Upper lobe of right lung (tissue), 1 donor: ENCODE measurements around the gene CD99. TPM values are rescaled to one million over a fixed set of nuclear protein-coding genes. Genes with fewer than 3 reads are reported as not detected.

ENCODE experiments used
- ATAC-seq: fragments of 200-7000 bp; cut with Tn5 transposase; one replicate; pipeline ENCODE4 v1.9.1; 2020; ENCODE audit warnings: mild to moderate bottlenecking, moderate library complexity
- DNase-seq: peaks from one replicate; pipeline ENCODE4 v3.0.0-alpha.2; 2020
- H3K27ac ChIP-seq: fragments of 200-600 bp; one replicate; pipeline ENCODE4 v1.8.0; 2022
- H3K27me3 ChIP-seq: fragments of 200-600 bp; one replicate; pipeline ENCODE4 v1.8.0; 2022; ENCODE audit warnings: mild to moderate bottlenecking
- H3K36me3 ChIP-seq: fragments of 200-600 bp; one replicate; pipeline ENCODE4 v1.8.0; 2022
- H3K4me1 ChIP-seq: fragments of 200-600 bp; one replicate; pipeline ENCODE4 v1.8.0; 2022
- H3K4me3 ChIP-seq: fragments of 200-600 bp; one replicate; pipeline ENCODE4 v1.8.0; 2022; ENCODE audit warnings: mild to moderate bottlenecking
- H3K9me3 ChIP-seq: fragments of 200-600 bp; one replicate; pipeline ENCODE4 v1.8.0; 2022
- intact Hi-C: fragments of 100-400 bp; cut with DNase I; formaldehyde crosslinking; loops from one replicate; pipeline ENCODE4 v1.11.0; 2022
- total RNA-seq: library from RNA; stranded (reverse); fragmentation: NEBNext Ultra II Directional; extraction: Animal tissue kit (Norgen Biotek cat#: 25700); gene quantifications from one replicate; pipeline ENCODE4 v1.2.1, GENCODE V29; 2021
- TF ChIP-seq, protein P1 (sequence below): fragments of 200-600 bp; IDR thresholded peaks from one replicate; pipeline ENCODE4 v1.8.0; 2022; ENCODE audit warnings: antibody characterized with exemption
- donor health status: DM: no; HTN: yes; CAD: no; lungs with severe emphysema.

Gene CD99
- total RNA-seq, 1 donor from 2014 or later, result 242 TPM

- H3K27ac ChIP-seq, result peak overlapping the region; percentile 69
- H3K4me1 ChIP-seq, result peaks cover 75% of the 10 kb centered on the region
- H3K9me3 ChIP-seq, result no peaks in the 10 kb centered on the region
- no peak overlapping the region for H3K4me3 ChIP-seq
- TF ChIP-seq, protein P1, sequence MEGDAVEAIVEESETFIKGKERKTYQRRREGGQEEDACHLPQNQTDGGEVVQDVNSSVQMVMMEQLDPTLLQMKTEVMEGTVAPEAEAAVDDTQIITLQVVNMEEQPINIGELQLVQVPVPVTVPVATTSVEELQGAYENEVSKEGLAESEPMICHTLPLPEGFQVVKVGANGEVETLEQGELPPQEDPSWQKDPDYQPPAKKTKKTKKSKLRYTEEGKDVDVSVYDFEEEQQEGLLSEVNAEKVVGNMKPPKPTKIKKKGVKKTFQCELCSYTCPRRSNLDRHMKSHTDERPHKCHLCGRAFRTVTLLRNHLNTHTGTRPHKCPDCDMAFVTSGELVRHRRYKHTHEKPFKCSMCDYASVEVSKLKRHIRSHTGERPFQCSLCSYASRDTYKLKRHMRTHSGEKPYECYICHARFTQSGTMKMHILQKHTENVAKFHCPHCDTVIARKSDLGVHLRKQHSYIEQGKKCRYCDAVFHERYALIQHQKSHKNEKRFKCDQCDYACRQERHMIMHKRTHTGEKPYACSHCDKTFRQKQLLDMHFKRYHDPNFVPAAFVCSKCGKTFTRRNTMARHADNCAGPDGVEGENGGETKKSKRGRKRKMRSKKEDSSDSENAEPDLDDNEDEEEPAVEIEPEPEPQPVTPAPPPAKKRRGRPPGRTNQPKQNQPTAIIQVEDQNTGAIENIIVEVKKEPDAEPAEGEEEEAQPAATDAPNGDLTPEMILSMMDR, result peak; percentile 48
- ATAC-seq (peak; percentile 73), DNase-seq (no peak)
- no peaks in the 10 kb centered on the region for H3K36me3 ChIP-seq
- no peaks in the 10 kb centered on the region for H3K27me3 ChIP-seq
- intact Hi-C loops, result no loop called here
Observed at GRCh38 chrX:2703991-2704369, 12.9 kb downstream of the CD99 start.

DNA sequence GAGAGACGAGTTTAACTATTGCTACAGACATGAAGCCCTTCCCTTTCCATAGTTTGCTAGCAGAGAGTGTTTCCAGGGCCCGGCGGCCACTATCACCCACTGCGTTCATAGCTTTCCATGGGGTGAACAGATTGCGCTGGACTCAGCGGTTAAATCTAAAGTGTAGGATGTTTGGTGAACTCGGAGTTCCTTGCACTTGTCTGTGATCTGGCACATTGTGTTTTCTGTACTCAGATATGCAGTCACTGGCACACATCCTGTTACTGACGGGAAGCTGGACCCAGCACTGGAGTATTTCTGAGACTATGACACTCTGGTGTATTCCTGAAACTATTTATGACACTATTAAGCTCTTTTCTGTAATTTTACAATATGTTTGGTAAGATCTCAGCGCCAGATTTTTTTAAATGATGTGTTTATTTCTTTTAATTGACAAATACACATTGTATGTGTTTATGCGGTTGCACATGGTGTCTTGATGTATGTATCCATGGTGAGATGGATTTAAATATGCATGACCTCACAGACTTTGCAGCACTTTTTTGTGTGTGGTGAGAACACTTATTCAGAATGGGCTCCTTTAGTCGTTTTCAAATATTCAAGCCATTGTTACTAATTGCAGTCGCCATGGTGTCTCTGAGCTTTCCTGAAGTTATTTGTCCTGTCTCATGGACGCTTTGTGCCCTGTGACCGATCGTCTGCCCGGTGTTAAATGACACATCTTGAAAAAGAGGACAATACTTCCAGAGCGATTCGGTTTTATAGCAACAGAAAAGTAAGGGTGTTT, 14.1 kb downstream of the CD99 start:
- ATAC-seq (peak; percentile 36), DNase-seq (no peak)
- TF ChIP-seq, protein P1, result no peak
- H3K4me3 ChIP-seq, result no peak overlapping the region
- no peaks in the 10 kb centered on the region for H3K27me3 ChIP-seq
- intact Hi-C loops, result no loop called here
- peak overlapping the region; percentile 69 for H3K27ac ChIP-seq
- no peaks in the 10 kb centered on the region for H3K36me3 ChIP-seq
- no peaks in the 10 kb centered on the region for H3K9me3 ChIP-seq
- H3K4me1 ChIP-seq, result peaks cover 78% of the 10 kb centered on the region

GRCh38 chrX:2707334-2707760, 16.3 kb downstream of the CD99 start:
- Histone ChIP-seq H3K4me3 (no peak overlapping the region), H3K4me1 (peaks cover 70% of the 10 kb centered on the region), H3K36me3 (peaks cover 4% of the 10 kb centered on the region), H3K9me3 (no peaks in the 10 kb centered on the region), H3K27ac (peak overlapping the region; percentile 68), H3K27me3 (no peaks in the 10 kb centered on the region)
- ATAC-seq (peak; percentile 71), DNase-seq (no peak)
- TF ChIP-seq, protein P1, result no peak
- intact Hi-C loops, result no loop called here

DNA sequence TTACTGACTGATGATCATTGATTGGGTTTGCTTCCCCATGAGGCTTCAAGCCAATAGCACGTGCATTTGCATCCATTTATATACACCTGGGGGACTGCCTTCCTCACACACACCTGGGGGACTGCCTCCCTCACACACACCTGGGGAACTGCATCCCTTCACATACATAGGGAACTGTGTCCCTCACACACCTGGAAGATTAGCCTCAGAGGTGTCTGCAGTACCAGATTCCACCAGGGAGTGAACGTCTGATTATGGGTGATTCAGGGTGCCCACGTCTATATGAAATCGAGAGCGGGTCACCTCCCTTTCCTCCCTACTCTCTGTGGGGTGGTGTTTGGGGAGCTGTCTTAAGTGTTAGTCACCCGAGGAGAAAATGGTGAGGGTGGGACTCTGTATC, 16.9 kb downstream of the CD99 start:
- H3K4me3 ChIP-seq, result no peak overlapping the region
- no peak for ATAC-seq
- H3K9me3 ChIP-seq, result no peaks in the 10 kb centered on the region
- TF ChIP-seq, protein P1, result no peak
- intact Hi-C loops, result no loop called here
- H3K27me3 ChIP-seq, result no peaks in the 10 kb centered on the region
- peaks cover 10% of the 10 kb centered on the region for H3K36me3 ChIP-seq
- H3K4me1 ChIP-seq, result peaks cover 68% of the 10 kb centered on the region
- DNase-seq, result no peak
- peak overlapping the region; percentile 68 for H3K27ac ChIP-seq

GRCh38 chrX:2708592-2709188, 17.6 kb downstream of the CD99 start:
- no peaks in the 10 kb centered on the region for H3K27me3 ChIP-seq
- DNase-seq (no peak), ATAC-seq (no peak)
- no peak overlapping the region for H3K4me3 ChIP-seq
- peaks cover 10% of the 10 kb centered on the region for H3K36me3 ChIP-seq
- TF ChIP-seq, protein P1, result no peak
- intact Hi-C loops, result no loop called here
- no peaks in the 10 kb centered on the region for H3K9me3 ChIP-seq
- peak overlapping the region; percentile 68 for H3K27ac ChIP-seq
- peaks cover 64% of the 10 kb centered on the region for H3K4me1 ChIP-seq
